Lung (tissue), 12 donors: ENCODE measurements around the gene MPHOSPH6. TPM values are rescaled to one million over a fixed set of nuclear protein-coding genes. Genes with fewer than 3 reads are reported as not detected.

Source experiments
- ATAC-seq: fragments of 200-7000 bp; cut with Tn5 transposase; one replicate; pipeline ENCODE4 v1.9.1; 2020; ENCODE audit warnings: moderate number of reproducible peaks; ENCODE audit not compliant: insufficient read depth, low FRiP score
- DNase-seq, 3 donors: peaks; one replicate each; pipeline ENCODE4 v3.0.0-alpha.2; 2013 to 2017
- H3K27ac ChIP-seq, 2 donors: one replicate each; pipeline ENCODE4 v1.5.1; 2013; ENCODE audit warnings: mild to moderate bottlenecking in 2 of 2, moderate library complexity in 2 of 2, control low read depth in 1 of 2, inconsistent platforms in 1 of 2, low read depth in 1 of 2, low read length in 1 of 2
- H3K27me3 ChIP-seq, 3 donors: one replicate each; pipeline ENCODE4 v1.5.1; 2013; ENCODE audit warnings: low read length in 2 of 3; ENCODE audit not compliant: control insufficient read depth in 3 of 3, insufficient read depth in 3 of 3
- H3K36me3 ChIP-seq, 4 donors: one replicate each; pipeline ENCODE4 v1.5.1; 2013; ENCODE audit warnings: low read length in 4 of 4, mild to moderate bottlenecking in 1 of 4, moderate library complexity in 1 of 4; ENCODE audit not compliant: control insufficient read depth in 4 of 4, insufficient read depth in 4 of 4
- H3K4me1 ChIP-seq, 5 donors: one replicate each; pipeline ENCODE4 v1.5.1; 2013; ENCODE audit warnings: low read length in 5 of 5, mild to moderate bottlenecking in 2 of 5, moderate library complexity in 1 of 5; ENCODE audit not compliant: control insufficient read depth in 5 of 5, insufficient read depth in 5 of 5
- H3K4me3 ChIP-seq: one replicate; pipeline ENCODE4 v1.5.1; 2013; ENCODE audit warnings: mild to moderate bottlenecking, control low read depth, moderate library complexity
- H3K9ac ChIP-seq, 2 donors: one replicate each; pipeline ENCODE4 v1.5.1; 2013; ENCODE audit warnings: low read length in 2 of 2, control low read depth in 1 of 2; ENCODE audit not compliant: insufficient read depth in 1 of 2
- H3K9me3 ChIP-seq, 4 donors: one replicate each; pipeline ENCODE4 v1.5.1; 2013; ENCODE audit warnings: low read length in 3 of 4, mild to moderate bottlenecking in 1 of 4, moderate library complexity in 1 of 4; ENCODE audit not compliant: control insufficient read depth in 4 of 4, insufficient read depth in 3 of 4
- WGBS, 2 donors: extraction: QIAGEN DNeasy Blood & Tissue Kit; methylation state at CpG; one replicate each; pipeline ENCODE4 v1.1.7; 2013; 5-methylcytosine and 5-hydroxymethylcytosine counted together
- polyA plus RNA-seq, 2 donors: library from polyadenylated mRNA; stranded (reverse); fragments of 200-250 nt; gene quantifications; one replicate each; pipeline ENCODE4 v1.2.1, GENCODE V29; 2013
- total RNA-seq, 2 donors: library from RNA; depleted of rRNA in 1 of 2; stranded (reverse); fragments of >200 nt in 1 of 2; gene quantifications; one replicate each; pipeline ENCODE4 v1.2.1, GENCODE V29; 2014 to 2021
- TF ChIP-seq, protein P1 (sequence below): IDR thresholded peaks from 2 replicates; pipeline ENCODE4 v1.5.1; 2012; ENCODE audit warnings: mild to moderate bottlenecking; ENCODE audit errors: control extremely low read depth, extremely low read depth
- donor health status: control.
- donor health status: control.
- donor health status: Bipolar disorder and iron deficiency.
- donor health status: healthy.
- donor health status: DM: yes; HTN: yes; CAD: no.

MPHOSPH6 gene
- total and polyA plus RNA-seq, 4 donors = 24.2 to 31.8 (median 30.2) TPM

DNA sequence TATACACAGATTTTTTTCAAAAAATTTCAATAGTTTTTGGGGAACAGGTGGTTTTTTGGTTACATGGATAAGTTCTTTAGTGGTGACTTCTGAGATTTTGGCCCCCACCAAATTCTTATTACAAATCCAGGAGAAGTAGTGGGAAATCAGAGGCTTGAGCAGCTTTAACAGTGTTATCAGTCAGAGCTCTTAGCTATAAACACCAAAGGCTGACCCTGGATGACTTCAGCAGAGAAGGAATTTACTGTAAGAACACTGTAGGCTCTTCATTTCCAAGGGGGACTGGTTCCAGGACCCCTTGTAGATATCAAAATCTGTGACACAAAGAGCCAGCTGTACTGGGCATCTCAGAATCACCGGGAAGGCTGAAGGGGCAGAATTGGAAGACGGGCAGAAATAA is 17.8 kb downstream of the MPHOSPH6 start:
- Histone ChIP-seq H3K4me1 (no peaks in the 10 kb centered on the region), H3K36me3 (peaks cover 8 to 13% (median 10%) of the 10 kb centered on the region in 4 donors), H3K4me3 (no peak overlapping the region), H3K27ac (no peak overlapping the region), H3K27me3 (no peaks in the 10 kb centered on the region), H3K9me3 (no peaks in the 10 kb centered on the region), H3K9ac (no peak overlapping the region)
- no peak for DNase-seq
- TF ChIP-seq, protein P1, sequence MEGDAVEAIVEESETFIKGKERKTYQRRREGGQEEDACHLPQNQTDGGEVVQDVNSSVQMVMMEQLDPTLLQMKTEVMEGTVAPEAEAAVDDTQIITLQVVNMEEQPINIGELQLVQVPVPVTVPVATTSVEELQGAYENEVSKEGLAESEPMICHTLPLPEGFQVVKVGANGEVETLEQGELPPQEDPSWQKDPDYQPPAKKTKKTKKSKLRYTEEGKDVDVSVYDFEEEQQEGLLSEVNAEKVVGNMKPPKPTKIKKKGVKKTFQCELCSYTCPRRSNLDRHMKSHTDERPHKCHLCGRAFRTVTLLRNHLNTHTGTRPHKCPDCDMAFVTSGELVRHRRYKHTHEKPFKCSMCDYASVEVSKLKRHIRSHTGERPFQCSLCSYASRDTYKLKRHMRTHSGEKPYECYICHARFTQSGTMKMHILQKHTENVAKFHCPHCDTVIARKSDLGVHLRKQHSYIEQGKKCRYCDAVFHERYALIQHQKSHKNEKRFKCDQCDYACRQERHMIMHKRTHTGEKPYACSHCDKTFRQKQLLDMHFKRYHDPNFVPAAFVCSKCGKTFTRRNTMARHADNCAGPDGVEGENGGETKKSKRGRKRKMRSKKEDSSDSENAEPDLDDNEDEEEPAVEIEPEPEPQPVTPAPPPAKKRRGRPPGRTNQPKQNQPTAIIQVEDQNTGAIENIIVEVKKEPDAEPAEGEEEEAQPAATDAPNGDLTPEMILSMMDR = no peak
- no peak for ATAC-seq
- WGBS, 2 donors = 82 to 83% methylated on average over 2 of the region's 2 CpGs

DNA sequence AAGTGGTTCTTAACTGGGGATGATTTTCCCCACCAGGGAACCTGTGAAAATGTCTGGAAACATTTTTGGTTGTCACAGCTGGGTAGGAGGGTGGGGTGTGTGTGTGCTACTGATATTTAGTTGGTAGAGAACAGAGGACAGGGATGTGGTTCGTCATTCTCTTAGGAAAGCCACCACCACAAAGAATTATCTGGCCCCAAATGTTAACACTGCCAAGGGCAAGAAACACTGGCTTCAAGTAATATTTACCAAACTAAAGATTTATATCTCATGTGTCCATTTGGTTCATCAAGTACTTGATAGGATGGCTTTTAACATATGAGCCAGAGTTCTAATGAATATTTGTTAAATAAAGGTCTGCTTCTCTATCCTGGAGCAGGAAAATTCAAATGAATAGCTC is 19.5 kb downstream of the MPHOSPH6 start:
- no peak for DNase-seq
- H3K9me3 ChIP-seq = peaks cover 0 to 2% (median 0%) of the 10 kb centered on the region in 4 donors
- ATAC-seq = no peak
- H3K4me1 ChIP-seq = no peaks in the 10 kb centered on the region
- no peak overlapping the region for H3K9ac ChIP-seq
- H3K4me3 ChIP-seq = no peak overlapping the region
- H3K27me3 ChIP-seq = no peaks in the 10 kb centered on the region
- TF ChIP-seq, protein P1 = no peak
- 92% methylated on average over 1 of the region's 1 CpG for WGBS, 2 donors
- peaks cover 8 to 13% (median 12%) of the 10 kb centered on the region in 4 donors for H3K36me3 ChIP-seq
- no peak overlapping the region for H3K27ac ChIP-seq

DNA sequence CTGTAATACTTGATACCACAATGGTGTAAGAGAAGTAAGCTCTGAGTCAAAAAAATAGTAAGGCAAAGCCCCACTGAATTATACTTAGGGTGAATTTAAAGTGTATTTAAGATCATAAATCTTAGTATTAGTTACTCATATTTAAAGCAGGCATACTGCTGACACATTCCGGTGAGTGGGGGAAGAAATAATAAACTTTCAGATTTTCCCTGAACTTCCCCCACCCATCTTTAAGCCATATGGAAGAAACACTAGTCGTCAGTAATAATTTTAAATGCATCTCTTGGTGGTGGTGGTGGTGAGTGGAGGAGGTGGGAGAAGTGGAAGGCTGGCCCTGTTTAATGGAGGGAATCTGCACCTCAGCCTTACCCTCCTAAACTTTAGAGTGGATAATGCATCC is 20.5 kb downstream of the MPHOSPH6 start:
- 86 to 90% methylated on average over 2 of the region's 2 CpGs for WGBS, 2 donors
- no peak for DNase-seq
- no peak overlapping the region for H3K9ac ChIP-seq
- ATAC-seq = no peak
- H3K27me3 ChIP-seq = no peaks in the 10 kb centered on the region
- TF ChIP-seq, protein P1 = no peak
- peaks cover 0 to 2% (median 0%) of the 10 kb centered on the region in 4 donors for H3K9me3 ChIP-seq
- peaks cover 8 to 12% (median 10%) of the 10 kb centered on the region in 4 donors for H3K36me3 ChIP-seq
- no peak overlapping the region for H3K4me3 ChIP-seq
- H3K27ac ChIP-seq = no peak overlapping the region
- H3K4me1 ChIP-seq = no peaks in the 10 kb centered on the region

DNA sequence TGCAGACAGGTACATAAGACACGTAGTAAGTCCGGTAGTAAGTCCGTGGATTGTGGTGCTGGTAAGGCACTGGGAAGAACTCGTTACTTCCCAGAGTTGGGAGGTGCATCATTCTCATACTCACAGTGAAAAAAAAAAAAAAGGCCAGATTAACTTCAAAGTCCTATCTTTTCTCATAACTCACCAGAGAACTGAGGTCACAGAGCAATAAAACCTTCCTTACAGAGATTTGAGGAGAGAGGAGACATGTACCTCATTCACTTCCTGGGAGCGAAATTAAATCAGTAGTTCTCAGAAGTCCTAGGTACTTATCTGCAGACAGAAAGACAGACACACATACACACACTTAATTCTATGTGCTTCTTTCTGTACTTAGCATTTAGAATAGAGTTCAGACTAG is 22.5 kb downstream of the MPHOSPH6 start:
- Histone ChIP-seq H3K4me3 (no peak overlapping the region), H3K27ac (no peak overlapping the region), H3K36me3 (peaks cover 0 to 10% (median 7%) of the 10 kb centered on the region in 4 donors), H3K4me1 (no peaks in the 10 kb centered on the region), H3K9me3 (peaks cover 0 to 2% (median 0%) of the 10 kb centered on the region in 4 donors), H3K9ac (no peak overlapping the region), H3K27me3 (no peaks in the 10 kb centered on the region)
- no peak for ATAC-seq
- 99 to 100% methylated on average over 5 of the region's 5 CpGs for WGBS, 2 donors
- DNase-seq = no peak
- TF ChIP-seq, protein P1 = no peak
